Middle frontal gyrus (tissue), 1 donor: ENCODE data around the gene CRYBA2.

ENCODE experiments used
- DNase-seq: peaks from one replicate; pipeline ENCODE4 v3.0.0-alpha.2; 2015; ENCODE audit warnings: low spot score; ENCODE audit errors: extremely low spot score

The CRYBA2 gene

GRCh38 chr2:219023045-219023605 lies 29.9 kb upstream of the CRYBA2 start:
- no peak for DNase-seq

- DNase-seq: no peak
Observed at GRCh38 chr2:219022616-219023015, 29.4 kb upstream of the CRYBA2 start.

- no peak for DNase-seq
Observed at GRCh38 chr2:219022041-219022440, 28.8 kb upstream of the CRYBA2 start.

GRCh38 chr2:219021591-219021990 lies 28.4 kb upstream of the CRYBA2 start:
- no peak for DNase-seq

- no peak for DNase-seq
Observed at GRCh38 chr2:219020604-219021365, 27.6 kb upstream of the CRYBA2 start.

GRCh38 chr2:219019436-219019835 lies 26.2 kb upstream of the CRYBA2 start:
- DNase-seq: no peak

- DNase-seq: no peak
Observed at GRCh38 chr2:219018726-219019125, 25.5 kb upstream of the CRYBA2 start.

GRCh38 chr2:219018286-219018685 lies 25.1 kb upstream of the CRYBA2 start:
- no peak for DNase-seq

- no peak for DNase-seq
Observed at GRCh38 chr2:219017201-219017931, 24.1 kb upstream of the CRYBA2 start.

- DNase-seq: no peak
Observed at GRCh38 chr2:219016721-219017120, 23.5 kb upstream of the CRYBA2 start.

- no peak for DNase-seq
Observed at GRCh38 chr2:219010873-219011272, 17.7 kb upstream of the CRYBA2 start.

- DNase-seq: no peak
Observed at GRCh38 chr2:219010162-219010756, 17.0 kb upstream of the CRYBA2 start.

GRCh38 chr2:219009294-219009693 lies 16.1 kb upstream of the CRYBA2 start:
- DNase-seq: no peak

- DNase-seq: no peak
Observed at GRCh38 chr2:219003979-219004378, 10.8 kb upstream of the CRYBA2 start.

- no peak for DNase-seq
Observed at GRCh38 chr2:219003267-219003634, 10.0 kb upstream of the CRYBA2 start.

GRCh38 chr2:219002395-219003266 lies 9.4 kb upstream of the CRYBA2 start:
- no peak for DNase-seq

GRCh38 chr2:219001577-219002394 lies 8.6 kb upstream of the CRYBA2 start:
- no peak for DNase-seq

- no peak for DNase-seq
Observed at GRCh38 chr2:219001100-219001576, 7.9 kb upstream of the CRYBA2 start.

- DNase-seq: no peak
Observed at GRCh38 chr2:219000569-219000960, 7.3 kb upstream of the CRYBA2 start.

- no peak for DNase-seq
Observed at GRCh38 chr2:218999881-219000568, 6.8 kb upstream of the CRYBA2 start.
